HG03066 (cell line): ENCODE measurements around the gene ZNF579.

Experiments
- ATAC-seq: cut with Tn5 transposase; IDR thresholded peaks from one replicate; pipeline ENCODE4 v1.9.1; 2021; ENCODE audit warnings: low read depth; ENCODE audit not compliant: unreplicated experiment

ZNF579 gene

GRCh38 chr19:55611983-55612645, 31.5 kb upstream of the ZNF579 start:
- ATAC-seq, result no peak

- no peak for ATAC-seq
Measured at GRCh38 chr19:55611300-55611982, 30.8 kb upstream of the ZNF579 start.

GRCh38 chr19:55609326-55609725, 28.7 kb upstream of the ZNF579 start:
- no peak for ATAC-seq

GRCh38 chr19:55606817-55607216, 26.2 kb upstream of the ZNF579 start:
- ATAC-seq, result no peak

GRCh38 chr19:55606471-55606787, 25.8 kb upstream of the ZNF579 start:
- no peak for ATAC-seq

GRCh38 chr19:55605637-55606470, 25.2 kb upstream of the ZNF579 start, which contains the start of gene ZNF865:
ZNF865 (plus strand) TSS chr19:55605647; CDS start chr19:55613619, 7,972 bp downstream.
- no peak for ATAC-seq

GRCh38 chr19:55605207-55605636, 24.6 kb upstream of the ZNF579 start:
- ATAC-seq, result peak; percentile 77

- no peak for ATAC-seq
Measured at GRCh38 chr19:55603581-55604292, 23.1 kb upstream of the ZNF579 start.

- ATAC-seq, result no peak
Measured at GRCh38 chr19:55603115-55603514, 22.5 kb upstream of the ZNF579 start.

- ATAC-seq, result no peak
Measured at GRCh38 chr19:55602104-55603001, 21.7 kb upstream of the ZNF579 start.

- ATAC-seq, result no peak
Measured at GRCh38 chr19:55601084-55601483, 20.4 kb upstream of the ZNF579 start.

- no peak for ATAC-seq
Measured at GRCh38 chr19:55600662-55601028, 20.0 kb upstream of the ZNF579 start.

GRCh38 chr19:55599842-55600661, 19.4 kb upstream of the ZNF579 start, which contains the start of gene ZNF524:
ZNF524 (plus strand) TSS chr19:55600288; CDS start chr19:55602113, 1,825 bp downstream.
- ATAC-seq, result peak; percentile 37

GRCh38 chr19:55599468-55599841, 18.8 kb upstream of the ZNF579 start, which contains the start of gene FIZ1:
FIZ1 (minus strand) TSS chr19:55599517; CDS start chr19:55597865, 1,652 bp downstream.
- peak; percentile 57 for ATAC-seq

GRCh38 chr19:55598719-55599467, 18.2 kb upstream of the ZNF579 start:
- peak; percentile 45 for ATAC-seq

- no peak for ATAC-seq
Measured at GRCh38 chr19:55598034-55598433, 17.4 kb upstream of the ZNF579 start.

- no peak for ATAC-seq
Measured at GRCh38 chr19:55597501-55597921, 16.9 kb upstream of the ZNF579 start.

- no peak for ATAC-seq
Measured at GRCh38 chr19:55596304-55596703, 15.7 kb upstream of the ZNF579 start.
